ENCODE measurements around the gene PIGT.
A peak's percentile ranks its signal among the peaks of the same experiment; 100 is the strongest.

The PIGT gene

DNA sequence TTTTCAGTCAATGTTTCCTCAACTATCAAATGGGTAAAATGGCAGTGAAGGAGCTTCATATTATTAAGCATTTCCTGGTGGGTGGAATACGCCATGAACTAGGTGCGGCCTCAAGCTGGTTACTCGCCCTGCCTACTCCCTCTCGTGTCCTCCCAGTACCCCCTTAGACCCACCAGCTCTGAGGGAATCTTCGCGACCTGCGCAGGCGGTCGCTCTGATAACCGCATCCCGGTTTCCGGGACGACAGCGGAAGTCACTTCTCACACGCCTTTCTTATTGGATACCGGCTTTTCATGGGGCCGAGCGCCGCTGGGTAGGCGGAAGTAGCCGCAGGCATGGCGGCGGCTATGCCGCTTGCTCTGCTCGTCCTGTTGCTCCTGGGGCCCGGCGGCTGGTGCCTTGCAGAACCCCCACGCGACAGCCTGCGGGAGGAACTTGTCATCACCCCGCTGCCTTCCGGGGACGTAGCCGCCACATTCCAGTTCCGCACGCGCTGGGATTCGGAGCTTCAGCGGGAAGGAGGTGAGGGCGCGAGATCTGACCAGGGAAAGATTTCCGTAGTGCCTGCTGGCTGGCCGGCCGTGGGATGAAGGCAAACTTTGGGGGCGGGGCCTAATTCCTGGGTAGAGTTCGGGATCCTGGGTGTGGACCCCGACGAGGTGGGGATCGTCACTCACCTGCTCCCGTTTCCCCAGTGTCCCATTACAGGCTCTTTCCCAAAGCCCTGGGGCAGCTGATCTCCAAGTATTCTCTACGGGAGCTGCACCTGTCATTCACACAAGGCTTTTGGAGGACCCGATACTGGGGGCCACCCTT lies at the start of gene PIGT:
Gene PIGT, plus strand, starts transcription at position 320 of the 816 bp plus-strand sequence. Its CDS starts 16 bp downstream, at position 336.
- Histone ChIP-seq H3K27me3 (ENCODE audit: insufficient read depth, low read length) (no peaks in the 10 kb centered on the region), H2AFZ (ENCODE audit: low read depth, low read length) (peak within 1 kb of the TSS; percentile 81), H3K4me1 (ENCODE audit: insufficient read depth, low read length) (peaks cover 15% of the 10 kb centered on the region), H3K36me3 (ENCODE audit: insufficient read depth, low read length) (peaks cover 29% of the 10 kb centered on the region), H3K4me3 (ENCODE audit: low read length) (peak within 1 kb of the TSS; percentile 88), H3K9me3 (ENCODE audit: low read length) (no peaks in the 10 kb centered on the region)

DNA sequence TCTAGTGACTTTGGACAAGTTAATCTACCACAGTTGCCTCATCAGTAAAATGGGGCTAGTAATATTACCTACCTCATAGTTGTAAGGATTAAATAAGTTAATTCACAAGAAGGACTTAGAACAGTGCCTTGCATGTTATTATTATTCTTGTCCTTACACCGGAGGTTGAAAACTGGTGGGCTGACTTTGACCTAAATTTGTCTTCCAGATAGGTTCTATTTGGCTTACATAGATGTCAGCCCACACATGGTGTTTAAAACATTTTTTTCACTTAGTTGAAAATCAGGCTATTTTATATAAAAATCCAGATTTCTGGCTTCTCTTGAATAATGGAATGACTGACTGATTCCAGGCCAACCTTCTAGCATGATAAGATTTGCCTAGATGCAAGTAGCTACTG lies 49.7 kb upstream of the PIGT start:
- H2AFZ ChIP-seq (ENCODE audit: low read depth, low read length): no peak overlapping the region
- H3K9me3 ChIP-seq (ENCODE audit: low read length): no peaks in the 10 kb centered on the region
- H3K4me1 ChIP-seq (ENCODE audit: insufficient read depth, low read length): peaks cover 9% of the 10 kb centered on the region
- no peak overlapping the region for H3K4me3 ChIP-seq (ENCODE audit: low read length)
- no peaks in the 10 kb centered on the region for H3K27me3 ChIP-seq (ENCODE audit: insufficient read depth, low read length)
- H3K36me3 ChIP-seq (ENCODE audit: insufficient read depth, low read length): peaks cover 28% of the 10 kb centered on the region

DNA sequence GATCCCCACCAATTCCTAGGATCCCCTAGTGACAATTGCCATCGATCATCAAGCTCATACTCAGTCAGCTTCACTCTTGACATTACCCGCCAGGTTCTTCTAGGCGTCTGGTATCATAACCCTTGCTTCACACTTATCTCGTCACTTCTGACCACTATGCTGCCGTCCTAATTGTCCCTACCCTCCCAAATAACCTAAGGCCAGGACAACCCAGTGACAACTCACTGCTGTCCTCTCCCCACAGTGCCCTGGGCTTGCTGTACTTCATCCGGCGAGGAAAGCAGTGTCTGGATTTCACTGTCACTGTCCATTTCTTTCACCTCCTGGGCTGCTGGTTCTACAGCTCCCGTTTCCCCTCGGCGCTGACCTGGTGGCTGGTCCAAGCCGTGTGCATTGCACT lies 49.3 kb upstream of the PIGT start:
- H3K36me3 ChIP-seq (ENCODE audit: insufficient read depth, low read length): peaks cover 28% of the 10 kb centered on the region
- H3K9me3 ChIP-seq (ENCODE audit: low read length): no peaks in the 10 kb centered on the region
- H3K4me3 ChIP-seq (ENCODE audit: low read length): no peak overlapping the region
- no peak overlapping the region for H2AFZ ChIP-seq (ENCODE audit: low read depth, low read length)
- no peaks in the 10 kb centered on the region for H3K27me3 ChIP-seq (ENCODE audit: insufficient read depth, low read length)
- H3K4me1 ChIP-seq (ENCODE audit: insufficient read depth, low read length): peaks cover 9% of the 10 kb centered on the region

DNA sequence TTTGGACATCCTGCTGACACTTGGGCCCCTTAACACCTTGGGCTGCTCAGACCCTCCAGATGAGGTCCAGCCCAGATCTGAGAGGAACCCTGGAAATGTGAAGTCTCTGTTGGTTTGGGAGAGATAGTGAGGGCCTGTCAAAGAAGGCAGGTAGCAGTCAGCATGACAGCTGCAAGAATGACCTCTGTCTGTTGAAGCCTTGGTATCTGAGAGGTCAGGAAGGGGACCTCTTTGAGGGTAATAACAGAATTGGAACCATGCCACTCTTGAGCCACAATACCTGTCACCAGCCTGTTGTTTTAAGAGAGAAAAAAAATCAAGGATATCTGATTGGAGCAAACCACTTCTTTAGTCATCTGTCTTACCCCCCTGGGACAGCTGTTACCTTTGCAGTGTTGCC lies 48.8 kb upstream of the PIGT start:
- no peaks in the 10 kb centered on the region for H3K27me3 ChIP-seq (ENCODE audit: insufficient read depth, low read length)
- peaks cover 9% of the 10 kb centered on the region for H3K4me1 ChIP-seq (ENCODE audit: insufficient read depth, low read length)
- no peaks in the 10 kb centered on the region for H3K9me3 ChIP-seq (ENCODE audit: low read length)
- peaks cover 28% of the 10 kb centered on the region for H3K36me3 ChIP-seq (ENCODE audit: insufficient read depth, low read length)
- H2AFZ ChIP-seq (ENCODE audit: low read depth, low read length): no peak overlapping the region
- H3K4me3 ChIP-seq (ENCODE audit: low read length): no peak overlapping the region

DNA sequence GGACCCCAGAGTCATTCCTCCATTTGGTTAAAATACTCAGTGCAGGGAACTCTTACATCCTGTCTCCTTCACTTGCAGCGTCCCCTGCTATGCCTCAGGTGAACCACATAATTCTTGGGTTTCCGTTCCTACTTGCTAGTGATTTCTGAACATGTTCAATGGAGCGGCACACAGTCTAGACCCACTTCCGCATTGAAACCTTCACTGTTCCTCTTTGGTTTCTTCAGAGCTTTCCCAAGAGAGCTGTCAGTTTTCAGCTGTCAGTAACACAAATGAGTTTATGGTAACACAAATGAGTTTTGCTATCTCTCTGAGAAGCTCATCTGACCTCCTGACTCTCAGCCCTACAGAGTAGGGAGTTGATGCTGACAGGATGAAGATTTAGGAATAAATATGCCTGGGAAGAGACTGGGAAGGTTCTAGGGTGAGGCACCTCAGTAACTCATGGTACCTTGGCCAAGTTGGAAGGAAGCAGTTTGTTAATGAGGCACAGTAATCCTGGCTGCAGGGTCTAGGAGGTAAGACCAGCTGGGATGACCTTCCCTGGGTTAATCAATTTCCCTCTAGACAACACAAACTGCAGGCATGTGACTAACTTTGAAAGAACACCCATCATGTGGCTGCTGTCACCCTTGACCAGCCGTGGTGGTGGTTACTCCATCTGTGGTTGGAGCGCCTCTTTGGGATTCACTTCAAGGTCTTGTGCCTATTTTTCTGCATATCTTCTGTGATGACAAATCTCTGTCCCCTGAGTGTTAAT lies 47.5 kb upstream of the PIGT start:
- H3K4me3 ChIP-seq (ENCODE audit: low read length): no peak overlapping the region
- H3K9me3 ChIP-seq (ENCODE audit: low read length): no peaks in the 10 kb centered on the region
- peaks cover 9% of the 10 kb centered on the region for H3K4me1 ChIP-seq (ENCODE audit: insufficient read depth, low read length)
- H3K36me3 ChIP-seq (ENCODE audit: insufficient read depth, low read length): peaks cover 28% of the 10 kb centered on the region
- no peaks in the 10 kb centered on the region for H3K27me3 ChIP-seq (ENCODE audit: insufficient read depth, low read length)
- H2AFZ ChIP-seq (ENCODE audit: low read depth, low read length): no peak overlapping the region

DNA sequence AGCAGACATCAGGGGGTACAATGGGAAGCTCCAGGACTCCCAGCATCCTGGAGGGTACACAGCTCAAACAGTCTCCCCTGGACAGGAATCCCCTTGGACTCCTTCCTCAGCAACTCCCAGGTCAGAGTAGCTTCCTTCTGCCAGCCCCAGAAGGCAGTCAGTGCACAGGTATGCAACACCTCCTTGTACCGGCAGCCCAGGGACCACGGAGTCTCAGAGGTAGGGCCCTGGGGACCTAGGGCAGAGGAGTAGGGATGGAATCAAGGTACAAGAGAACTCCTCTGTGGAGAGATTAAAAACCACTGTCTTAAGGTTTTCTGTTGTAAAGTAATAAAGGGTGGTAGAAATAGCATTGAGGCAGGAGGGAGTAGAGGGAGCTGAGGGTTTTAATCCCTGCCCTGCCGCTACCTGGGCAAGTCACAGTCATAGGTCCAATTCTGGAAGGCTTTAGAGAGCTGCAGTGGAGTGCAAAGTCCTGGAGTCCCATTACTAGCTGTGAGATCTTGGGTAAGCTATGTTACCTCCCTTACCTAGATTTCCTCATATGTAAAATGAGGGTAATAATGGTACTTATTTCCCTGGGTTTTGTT lies 45.3 kb upstream of the PIGT start:
- Histone ChIP-seq H3K9me3 (ENCODE audit: low read length) (no peaks in the 10 kb centered on the region), H3K36me3 (ENCODE audit: insufficient read depth, low read length) (peaks cover 32% of the 10 kb centered on the region), H3K27me3 (ENCODE audit: insufficient read depth, low read length) (no peaks in the 10 kb centered on the region), H2AFZ (ENCODE audit: low read depth, low read length) (no peak overlapping the region), H3K4me1 (ENCODE audit: insufficient read depth, low read length) (no peaks in the 10 kb centered on the region), H3K4me3 (ENCODE audit: low read length) (no peak overlapping the region)

DNA sequence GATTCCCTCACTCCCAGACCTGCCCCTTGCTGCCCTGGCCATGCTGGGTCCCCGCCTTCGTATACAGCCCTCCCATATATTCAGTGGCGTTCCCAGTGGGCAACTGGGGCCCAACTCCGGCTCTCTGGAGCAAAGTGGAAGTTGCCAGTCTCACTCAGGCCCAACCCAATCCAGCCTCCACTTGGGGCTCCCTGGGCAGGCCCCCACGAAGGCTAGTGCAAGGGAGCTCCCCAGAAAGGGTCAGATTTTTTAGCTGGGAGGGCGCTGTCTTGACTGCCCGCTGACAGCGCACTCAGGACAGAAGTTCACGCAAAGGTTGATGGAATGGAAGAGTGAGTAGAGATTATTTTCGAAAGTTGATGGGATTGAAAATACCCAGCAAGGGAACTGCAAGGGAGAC lies 43.7 kb upstream of the PIGT start:
- Histone ChIP-seq H3K4me3 (ENCODE audit: low read length) (no peak overlapping the region), H3K36me3 (ENCODE audit: insufficient read depth, low read length) (peaks cover 17% of the 10 kb centered on the region), H3K4me1 (ENCODE audit: insufficient read depth, low read length) (no peaks in the 10 kb centered on the region), H2AFZ (ENCODE audit: low read depth, low read length) (no peak overlapping the region), H3K27me3 (ENCODE audit: insufficient read depth, low read length) (no peaks in the 10 kb centered on the region), H3K9me3 (ENCODE audit: low read length) (no peaks in the 10 kb centered on the region)

DNA sequence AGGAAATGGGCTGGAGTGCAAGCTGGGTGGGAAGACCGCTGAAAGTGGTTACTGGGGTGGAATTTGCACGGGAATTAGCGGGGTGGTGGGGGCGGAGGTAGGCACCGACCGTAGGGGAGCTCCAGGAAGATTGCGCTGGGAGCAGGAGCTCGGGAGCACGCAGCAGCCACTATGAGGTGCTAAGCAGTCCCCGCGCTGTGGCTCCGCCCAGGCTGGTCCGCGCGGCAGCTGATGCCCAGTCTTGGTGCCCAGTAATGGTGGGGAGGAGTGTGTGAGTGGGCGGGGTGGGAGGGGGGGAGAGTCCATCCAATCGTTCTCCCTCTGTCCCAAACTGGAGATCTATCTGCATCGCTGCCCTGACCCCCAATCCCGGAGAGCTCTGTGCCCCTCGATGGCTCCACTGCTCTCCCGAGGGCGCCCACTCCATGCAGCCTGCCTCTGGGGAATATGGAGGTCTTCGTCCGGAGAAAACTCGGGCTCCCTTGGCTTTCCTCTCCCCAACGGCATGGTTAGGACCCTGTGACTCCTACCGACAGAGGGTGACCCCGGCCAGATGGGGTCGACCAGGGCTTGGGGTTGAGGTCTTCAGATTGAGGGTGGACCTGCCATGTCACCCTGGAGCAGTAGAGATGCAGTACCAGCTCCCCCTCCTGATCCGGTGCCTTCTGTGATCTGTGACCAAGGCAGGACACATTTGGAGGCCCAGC lies 43.1 kb upstream of the PIGT start:
- H3K4me3 ChIP-seq (ENCODE audit: low read length): no peak overlapping the region
- H3K36me3 ChIP-seq (ENCODE audit: insufficient read depth, low read length): peaks cover 13% of the 10 kb centered on the region
- H3K4me1 ChIP-seq (ENCODE audit: insufficient read depth, low read length): no peaks in the 10 kb centered on the region
- no peaks in the 10 kb centered on the region for H3K27me3 ChIP-seq (ENCODE audit: insufficient read depth, low read length)
- no peaks in the 10 kb centered on the region for H3K9me3 ChIP-seq (ENCODE audit: low read length)
- H2AFZ ChIP-seq (ENCODE audit: low read depth, low read length): no peak overlapping the region

DNA sequence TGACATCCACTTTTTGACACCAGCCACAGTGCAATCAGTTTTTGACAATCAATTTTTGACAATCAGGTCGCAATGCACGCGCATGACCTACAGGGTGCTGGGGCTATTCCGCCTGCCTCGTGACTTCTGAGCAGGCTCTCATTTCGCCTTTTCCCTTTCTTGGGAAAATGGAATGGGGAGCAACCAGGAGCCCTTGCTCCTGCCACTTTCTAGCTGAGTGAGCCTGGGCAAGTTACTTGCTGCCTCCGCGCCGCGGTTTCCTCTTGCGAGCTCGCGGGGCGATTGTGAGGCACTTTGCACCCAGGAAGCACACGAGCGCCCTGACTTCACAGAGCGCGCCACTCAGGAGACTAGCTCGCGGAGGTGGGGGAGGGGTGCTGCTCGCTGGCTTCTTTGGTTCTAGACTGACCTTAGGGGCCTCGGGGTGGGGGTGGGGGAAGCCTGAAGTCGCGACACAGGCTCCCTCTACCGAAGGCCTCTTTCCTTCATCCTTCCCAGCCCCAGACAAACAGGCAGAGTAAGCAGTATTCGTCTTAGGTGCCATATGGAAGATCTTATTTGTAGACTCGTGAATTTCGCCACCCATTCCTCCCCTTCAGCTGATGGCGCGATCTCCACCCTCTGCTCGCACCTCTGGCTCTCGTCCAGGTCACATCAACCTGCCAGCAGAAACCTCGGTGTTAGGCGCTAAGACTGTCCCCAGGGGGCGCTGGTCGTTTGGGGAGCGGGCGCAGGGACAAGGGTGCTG lies 42.4 kb upstream of the PIGT start:
- no peak overlapping the region for H3K4me3 ChIP-seq (ENCODE audit: low read length)
- H2AFZ ChIP-seq (ENCODE audit: low read depth, low read length): no peak overlapping the region
- H3K4me1 ChIP-seq (ENCODE audit: insufficient read depth, low read length): no peaks in the 10 kb centered on the region
- no peaks in the 10 kb centered on the region for H3K27me3 ChIP-seq (ENCODE audit: insufficient read depth, low read length)
- no peaks in the 10 kb centered on the region for H3K9me3 ChIP-seq (ENCODE audit: low read length)
- H3K36me3 ChIP-seq (ENCODE audit: insufficient read depth, low read length): peaks cover 6% of the 10 kb centered on the region

DNA sequence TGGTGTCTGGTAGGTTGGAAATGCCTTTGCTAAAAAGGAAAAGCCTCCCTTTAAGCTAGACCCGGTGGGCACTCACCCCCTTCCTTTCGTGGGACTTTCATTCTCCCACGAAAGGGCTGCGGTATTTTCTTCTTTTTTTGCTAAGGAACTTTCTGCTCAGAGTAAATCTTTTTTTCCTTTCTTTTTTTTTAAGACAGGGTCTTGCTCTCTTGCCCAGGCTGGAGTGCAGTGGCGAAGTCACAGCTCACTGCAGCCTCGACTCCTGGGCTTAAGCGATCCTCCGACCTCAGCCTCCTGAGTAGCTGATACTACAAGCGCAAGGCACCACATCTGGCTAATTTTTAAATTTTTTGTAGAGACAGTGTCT lies 41.9 kb upstream of the PIGT start:
- peaks cover 6% of the 10 kb centered on the region for H3K36me3 ChIP-seq (ENCODE audit: insufficient read depth, low read length)
- no peaks in the 10 kb centered on the region for H3K9me3 ChIP-seq (ENCODE audit: low read length)
- no peak overlapping the region for H2AFZ ChIP-seq (ENCODE audit: low read depth, low read length)
- no peak overlapping the region for H3K4me3 ChIP-seq (ENCODE audit: low read length)
- no peaks in the 10 kb centered on the region for H3K27me3 ChIP-seq (ENCODE audit: insufficient read depth, low read length)
- H3K4me1 ChIP-seq (ENCODE audit: insufficient read depth, low read length): no peaks in the 10 kb centered on the region

DNA sequence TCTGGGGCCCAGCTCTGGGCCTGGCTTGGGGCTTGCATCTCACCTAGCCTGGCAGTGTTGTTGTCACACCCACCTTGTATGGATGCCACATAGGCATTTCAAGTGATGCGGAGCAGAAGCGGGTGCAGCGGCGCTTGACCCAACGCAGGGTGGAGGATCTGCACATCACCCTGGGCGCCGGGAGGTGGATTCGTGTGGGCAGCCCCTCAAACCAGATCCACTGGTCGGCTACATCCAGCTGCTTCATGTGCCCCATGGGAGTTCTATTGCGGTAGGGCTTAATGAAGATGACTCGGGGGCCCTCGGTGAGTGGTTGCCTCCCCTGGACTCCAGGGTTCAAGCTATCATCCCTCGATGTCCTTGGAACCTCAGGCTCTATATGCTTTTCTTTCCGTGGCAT lies 41.0 kb upstream of the PIGT start:
- Histone ChIP-seq H3K4me1 (ENCODE audit: insufficient read depth, low read length) (no peaks in the 10 kb centered on the region), H3K27me3 (ENCODE audit: insufficient read depth, low read length) (no peaks in the 10 kb centered on the region), H3K36me3 (ENCODE audit: insufficient read depth, low read length) (peaks cover 6% of the 10 kb centered on the region), H3K4me3 (ENCODE audit: low read length) (no peak overlapping the region), H3K9me3 (ENCODE audit: low read length) (no peaks in the 10 kb centered on the region), H2AFZ (ENCODE audit: low read depth, low read length) (no peak overlapping the region)

DNA sequence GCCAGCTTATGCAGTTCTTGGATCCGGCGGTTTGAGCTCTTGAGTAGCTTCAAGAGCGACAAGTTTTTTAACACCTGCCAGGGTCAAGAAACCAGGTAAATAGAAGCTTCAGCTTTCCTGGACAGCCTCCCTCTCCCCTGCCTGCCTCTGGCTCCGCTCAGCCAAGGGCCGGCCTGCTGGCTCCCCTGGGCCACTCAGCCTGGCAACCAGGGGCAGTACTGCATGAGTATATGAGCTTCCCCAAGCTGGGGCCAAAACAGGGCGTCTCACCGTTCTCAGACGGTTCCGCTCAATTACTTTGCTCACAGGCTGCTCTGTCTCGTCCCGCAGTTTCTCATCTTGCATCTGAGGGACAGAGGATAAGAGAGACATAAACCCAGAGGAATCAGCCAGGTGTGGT lies 38.7 kb upstream of the PIGT start:
- no peak overlapping the region for H2AFZ ChIP-seq (ENCODE audit: low read depth, low read length)
- no peak overlapping the region for H3K4me3 ChIP-seq (ENCODE audit: low read length)

More for the DNA sequence above, 38.7 kb upstream of the PIGT start:
- Histone ChIP-seq H3K36me3 (ENCODE audit: insufficient read depth, low read length) (peaks cover 8% of the 10 kb centered on the region), H3K4me1 (ENCODE audit: insufficient read depth, low read length) (no peaks in the 10 kb centered on the region), H3K27me3 (ENCODE audit: insufficient read depth, low read length) (no peaks in the 10 kb centered on the region), H3K9me3 (ENCODE audit: low read length) (peaks cover 1% of the 10 kb centered on the region)

Data from neuron (in vitro differentiated cells).